Amygdala (tissue), 56 donors: ENCODE results near the gene IDH1.
A peak's percentile ranks its signal among the peaks of the same experiment; 100 is the strongest.
"Not testable (repeated sequence)": the region's sequence is repeated elsewhere in the genome, so short reads cannot be mapped to it uniquely, and the experiment has no call there.

Experiments
- DNase-seq, 56 donors: peaks; one replicate each; lab custom pipeline; 2025; lab: John Stamatoyannopoulos, UW

The IDH1 gene

DNA sequence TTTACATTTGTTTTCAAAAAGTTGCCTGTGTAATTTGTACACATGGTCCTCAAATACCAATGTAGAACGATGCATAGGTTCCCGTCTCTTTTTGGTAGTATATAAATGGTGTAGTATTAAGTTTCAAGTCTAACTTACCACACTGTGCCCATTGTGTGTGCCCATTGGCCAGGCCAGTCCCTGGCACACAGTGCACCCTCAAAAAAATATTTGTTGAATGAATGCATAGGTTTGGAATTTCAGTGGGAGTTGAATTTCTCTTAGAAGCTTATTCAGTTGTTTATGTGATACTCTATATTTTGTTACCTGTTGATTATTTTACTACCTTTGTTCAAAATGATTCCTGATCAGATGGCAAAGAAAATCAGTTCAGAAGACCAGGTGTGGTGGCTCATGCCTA is 30.1 kb downstream of the IDH1 start:
- no peak for DNase-seq

DNA sequence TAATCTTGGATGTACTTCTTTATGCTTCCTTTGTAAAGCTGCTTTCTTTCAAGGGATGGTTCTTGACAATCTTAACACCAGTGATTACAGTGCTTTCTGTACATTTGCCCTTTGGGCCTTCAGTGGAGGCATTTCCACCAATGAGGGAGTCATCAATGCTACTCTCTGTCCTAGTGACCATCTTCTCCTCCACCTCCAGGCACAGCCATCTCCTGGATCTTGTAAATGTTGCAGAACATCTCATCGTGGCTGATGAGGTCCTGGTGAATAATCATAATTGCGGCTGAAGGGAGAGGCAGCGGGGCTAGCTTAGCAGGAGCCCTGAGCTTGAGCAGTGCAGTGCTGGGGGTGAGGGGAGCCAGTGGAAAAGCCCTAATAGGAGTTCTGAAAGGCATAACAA is 32.5 kb downstream of the IDH1 start:
- DNase-seq, result no peak

DNA sequence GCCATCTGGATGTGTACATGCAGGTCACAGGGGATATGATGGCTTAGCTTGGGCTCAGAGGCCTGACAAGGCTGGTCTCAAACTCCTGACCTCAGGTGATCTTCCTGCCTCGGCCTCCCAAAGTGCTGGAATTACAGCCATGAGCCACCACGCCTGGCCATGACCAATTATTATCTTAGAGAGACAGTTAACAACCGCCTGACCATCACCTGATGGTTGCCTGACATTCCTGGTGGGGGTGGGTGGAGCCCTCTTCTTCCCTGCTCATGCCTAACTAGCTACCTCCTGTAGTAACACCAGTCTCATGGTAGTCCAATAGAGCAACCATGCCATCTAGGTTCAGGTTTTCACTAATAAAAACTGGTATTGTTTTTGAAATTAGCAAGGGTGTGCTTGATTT is 33.0 kb downstream of the IDH1 start:
- DNase-seq, result not testable (repeated sequence)

GRCh38 chr2:208210688-208211451 is 44.0 kb downstream of the IDH1 start:
- peak in 7 of 56 donors; percentile 1 to 19 (median 5) for DNase-seq

DNA sequence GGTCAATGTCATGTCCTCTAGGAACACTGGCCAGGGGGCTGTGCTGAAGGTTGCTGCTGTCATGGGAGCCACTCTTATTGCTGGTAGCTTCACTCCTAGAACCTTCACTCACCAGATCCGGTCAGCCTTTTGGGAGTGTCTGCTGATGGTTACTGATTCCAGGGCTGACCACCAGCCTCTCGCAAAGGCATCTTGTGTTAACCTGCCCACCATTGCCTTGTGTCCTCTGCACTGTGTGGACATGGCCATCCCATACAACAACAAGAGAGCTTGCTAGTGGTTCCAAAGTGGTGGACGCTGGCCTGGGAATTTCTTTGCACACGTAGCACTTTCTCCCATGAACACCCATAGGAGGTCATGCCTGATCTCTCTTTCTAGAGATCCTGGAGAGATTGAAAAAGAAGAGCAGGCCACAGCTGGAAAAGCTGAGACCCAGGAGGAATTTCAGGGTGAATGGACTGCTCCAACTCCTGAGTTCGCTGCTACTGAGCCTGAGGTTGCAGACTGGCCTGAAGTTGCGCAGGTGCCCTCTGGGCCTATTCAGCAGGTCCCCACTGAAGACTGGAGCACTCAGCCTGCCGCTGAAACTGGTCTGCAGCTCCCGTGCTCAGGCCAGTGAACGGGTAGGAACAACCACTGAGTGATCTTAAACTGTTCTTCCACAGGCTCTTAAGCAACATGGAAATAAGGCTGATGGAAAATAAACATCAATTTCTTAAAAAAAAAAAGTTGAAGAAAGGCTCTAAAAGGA is 46.4 kb downstream of the IDH1 start:
- no peak for DNase-seq

DNA sequence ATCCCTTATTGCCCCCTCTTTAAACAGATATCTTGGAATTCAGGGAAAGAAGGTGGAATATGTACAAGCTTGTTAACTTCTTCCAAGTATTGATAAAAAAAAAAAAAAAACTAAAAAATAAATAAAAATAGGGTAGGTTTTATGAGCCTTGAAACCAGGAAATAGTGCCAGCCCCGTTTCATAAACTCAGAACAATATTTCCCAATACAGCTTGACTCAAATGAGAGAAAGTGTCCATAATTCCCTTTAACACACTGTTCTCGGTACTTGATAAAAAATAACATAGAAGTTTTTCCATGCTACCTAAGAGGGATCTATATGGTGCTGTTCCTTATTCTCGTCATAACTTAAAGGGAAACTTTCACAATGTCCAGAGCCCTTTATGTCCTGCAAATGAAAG is 47.1 kb downstream of the IDH1 start:
- no peak for DNase-seq

DNA sequence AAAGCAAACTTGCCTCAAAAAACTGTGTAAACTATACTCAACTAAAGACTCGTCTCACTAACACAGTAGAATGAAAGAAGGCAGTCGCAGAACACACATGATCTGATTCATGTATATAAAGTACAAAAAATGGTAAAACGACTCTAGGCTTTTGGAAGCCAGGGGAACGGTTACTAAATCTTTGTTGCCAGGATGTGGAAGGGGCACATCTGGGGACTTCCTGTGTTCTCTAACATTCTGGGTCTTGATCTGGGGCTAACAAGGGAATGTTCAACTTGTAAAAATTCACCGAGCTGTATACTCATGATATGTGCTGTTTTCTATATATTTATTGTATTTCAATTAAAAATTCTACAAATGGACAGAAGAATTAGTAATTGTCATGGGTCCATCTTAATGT is 50.7 kb downstream of the IDH1 start:
- no peak for DNase-seq

DNA sequence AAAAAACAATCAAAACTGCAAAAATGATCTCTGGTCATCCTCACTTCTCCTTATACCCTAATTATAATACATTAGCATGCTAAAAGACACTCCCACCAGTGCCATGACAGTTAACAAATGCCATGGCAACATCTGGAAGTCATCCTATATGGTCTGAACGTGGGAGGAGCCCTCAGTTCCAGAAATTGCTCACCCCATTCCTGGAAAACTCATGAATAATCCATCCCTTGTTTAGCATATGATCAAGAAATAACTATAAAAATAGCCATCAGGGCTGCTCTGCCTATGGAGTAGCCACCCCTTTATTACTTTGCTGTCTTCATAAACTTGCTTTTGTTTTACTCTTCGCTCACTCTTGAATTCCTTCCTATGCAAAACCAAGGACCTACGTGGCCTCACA is 59.3 kb downstream of the IDH1 start:
- no peak for DNase-seq

DNA sequence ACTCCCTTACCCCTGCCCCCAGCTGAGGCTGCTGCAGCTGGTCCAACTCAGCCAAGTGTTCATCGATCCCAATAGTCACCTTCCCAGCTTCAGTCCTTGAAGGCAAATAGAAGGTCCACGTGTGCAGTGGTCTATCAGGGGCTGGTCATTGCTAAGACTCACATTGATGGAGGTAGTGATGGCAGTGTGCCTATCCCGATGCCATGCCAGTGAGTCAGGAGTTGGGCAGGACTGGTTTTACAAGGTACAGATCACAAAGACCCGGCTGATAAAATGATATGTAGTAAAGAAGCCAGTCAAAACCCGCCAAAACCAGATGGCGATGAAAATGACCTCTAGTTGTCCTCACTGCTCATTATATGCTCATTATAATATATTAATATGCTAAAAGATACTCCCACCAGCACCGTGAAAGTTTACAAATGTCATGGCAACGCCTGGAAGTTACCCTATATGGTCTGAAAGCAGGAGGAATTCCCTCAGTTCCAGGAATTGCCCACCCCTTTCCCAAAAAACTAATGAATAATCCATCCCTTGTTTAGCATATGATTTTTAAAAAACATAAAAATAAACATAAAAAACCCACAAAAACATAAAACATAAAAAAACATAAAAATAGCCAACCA is 62.1 kb downstream of the IDH1 start:
- no peak for DNase-seq

DNA sequence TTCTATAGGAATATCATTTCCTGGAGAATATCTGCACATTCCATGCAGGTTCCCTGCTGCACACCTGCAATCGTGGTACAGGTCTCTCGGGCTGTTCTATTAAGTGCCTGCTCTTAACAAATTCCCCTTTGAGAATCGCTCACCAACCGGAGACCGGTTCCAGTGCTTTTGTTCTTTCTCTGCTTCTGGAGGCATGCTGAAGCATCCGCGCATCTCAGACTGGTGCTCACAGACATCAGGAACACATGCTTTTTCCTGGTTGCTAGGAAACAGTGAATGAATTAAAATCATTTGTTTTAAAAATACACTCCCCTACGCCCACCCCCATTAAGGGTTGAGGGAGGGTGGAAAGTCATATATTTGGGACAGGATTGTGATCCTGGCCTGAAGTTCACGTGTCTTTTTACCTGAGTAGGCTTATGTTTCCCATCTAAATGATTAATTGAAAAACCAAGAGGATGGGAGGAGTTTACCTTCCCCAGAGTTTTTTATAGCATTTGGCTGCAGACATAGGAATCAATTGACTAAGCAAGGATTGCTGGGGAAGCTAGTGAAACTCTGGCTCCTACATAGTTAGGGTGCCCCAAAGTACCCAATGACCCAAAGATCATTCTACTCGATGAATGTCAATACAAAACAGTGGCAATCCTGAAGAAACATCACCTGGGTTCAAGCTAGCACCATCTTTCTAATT is 64.9 kb downstream of the IDH1 start, which contains the start of gene C2orf80:
C2orf80 (minus strand) TSS at position 221 of the 694 bp plus-strand sequence. CDS start 3,044 bp downstream, outside the sequence.
- DNase-seq, result peak in 20 of 56 donors; percentile 5 to 63 (median 20)

- DNase-seq, result peak in 1 of 56 donors; percentile 7
Observed at GRCh38 chr2:208189069-208189809, 65.6 kb downstream of the IDH1 start.

DNA sequence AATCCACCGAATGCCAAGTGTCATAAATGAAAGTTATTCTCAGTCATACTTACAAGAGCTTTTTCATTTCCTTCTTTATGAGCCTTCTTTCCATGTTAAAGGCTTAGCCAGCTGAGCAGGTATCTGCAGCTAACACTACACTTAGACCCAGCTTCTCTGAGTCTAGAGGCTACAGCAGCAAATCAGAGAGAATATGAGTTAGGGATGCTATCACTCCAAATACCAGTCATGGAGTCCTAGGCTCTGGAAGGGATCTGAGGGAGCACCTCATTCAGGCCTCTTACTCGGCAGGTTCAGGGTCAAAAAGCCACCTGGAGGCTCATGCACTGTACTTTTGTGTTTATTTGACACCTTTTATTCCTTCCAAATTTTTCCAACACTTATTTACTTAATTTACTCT is 68.0 kb downstream of the IDH1 start:
- peak in 1 of 56 donors; percentile 11 for DNase-seq

DNA sequence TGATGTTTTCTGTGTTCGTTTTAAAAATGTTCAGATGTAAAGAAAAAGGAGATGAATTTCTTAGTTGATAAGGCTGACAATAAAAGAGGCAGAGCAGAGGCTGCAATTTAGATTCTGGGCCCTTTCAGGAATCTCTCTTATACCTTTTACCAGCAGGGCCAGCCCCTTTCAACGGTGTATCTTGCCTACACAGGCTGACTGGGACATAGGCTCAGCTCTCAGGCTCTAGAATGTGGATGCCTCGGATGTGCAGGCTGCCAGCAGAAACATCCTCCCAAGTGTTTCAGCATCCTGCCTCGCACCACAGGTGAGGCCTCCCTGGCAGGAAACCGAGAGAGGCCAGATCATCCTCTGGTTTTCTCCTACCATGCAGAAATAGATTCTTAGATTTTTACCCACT is 68.4 kb downstream of the IDH1 start:
- peak in 1 of 56 donors; percentile 8 for DNase-seq
